ENCODE measurements around the gene AFF3. TPM values are rescaled to one million over a fixed set of nuclear protein-coding genes. Genes with fewer than 3 reads are reported as not detected.

The AFF3 gene
- total RNA-seq, 6 experiments from 2014 or later = 0.80 to 8.2 (median 6.8) TPM

DNA sequence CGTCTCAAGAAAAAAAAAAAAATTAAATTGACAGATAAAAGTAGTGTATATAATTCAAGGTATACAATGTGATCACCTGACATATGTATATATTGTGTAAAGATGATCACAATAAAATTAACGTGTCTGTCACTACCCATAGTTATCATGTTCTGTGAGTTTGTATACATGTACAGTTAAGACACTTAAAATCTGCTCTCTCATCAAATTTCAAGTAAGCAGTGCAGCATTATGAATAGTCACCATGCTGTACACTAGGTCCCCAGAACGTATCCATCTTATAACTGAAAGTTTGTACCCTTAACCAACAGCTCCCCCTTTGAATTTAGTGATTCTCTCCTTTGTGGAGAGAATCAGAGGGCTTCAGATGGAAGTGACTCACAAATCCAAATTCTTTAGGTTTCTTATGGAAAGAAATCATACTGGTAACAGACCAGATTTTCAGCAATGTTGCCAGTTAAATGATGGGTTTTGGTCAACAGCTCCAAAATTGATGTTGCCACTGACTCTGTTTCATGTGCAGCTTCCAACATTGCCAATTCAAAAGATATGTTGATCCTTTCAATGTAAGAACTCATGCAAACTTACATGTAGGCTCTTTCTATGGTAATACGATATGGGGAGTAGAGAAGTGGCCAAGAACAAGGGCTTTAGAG is 281.5 kb downstream of the AFF3 start:
- Mint-ChIP-seq H3K27ac (no peak overlapping the region), H3K27me3 (ENCODE audit: insufficient read depth) (no peaks in the 10 kb centered on the region; the same call in none of the 2 replicates), H3K9me3 (no peaks in the 10 kb centered on the region), H3K4me3 (no peak overlapping the region), H3K4me1 (ENCODE audit: low read depth) (peaks cover 61% of the 10 kb centered on the region), H3K36me3 (ENCODE audit: low read depth) (no peaks in the 10 kb centered on the region)
- TF ChIP-seq, protein P1, sequence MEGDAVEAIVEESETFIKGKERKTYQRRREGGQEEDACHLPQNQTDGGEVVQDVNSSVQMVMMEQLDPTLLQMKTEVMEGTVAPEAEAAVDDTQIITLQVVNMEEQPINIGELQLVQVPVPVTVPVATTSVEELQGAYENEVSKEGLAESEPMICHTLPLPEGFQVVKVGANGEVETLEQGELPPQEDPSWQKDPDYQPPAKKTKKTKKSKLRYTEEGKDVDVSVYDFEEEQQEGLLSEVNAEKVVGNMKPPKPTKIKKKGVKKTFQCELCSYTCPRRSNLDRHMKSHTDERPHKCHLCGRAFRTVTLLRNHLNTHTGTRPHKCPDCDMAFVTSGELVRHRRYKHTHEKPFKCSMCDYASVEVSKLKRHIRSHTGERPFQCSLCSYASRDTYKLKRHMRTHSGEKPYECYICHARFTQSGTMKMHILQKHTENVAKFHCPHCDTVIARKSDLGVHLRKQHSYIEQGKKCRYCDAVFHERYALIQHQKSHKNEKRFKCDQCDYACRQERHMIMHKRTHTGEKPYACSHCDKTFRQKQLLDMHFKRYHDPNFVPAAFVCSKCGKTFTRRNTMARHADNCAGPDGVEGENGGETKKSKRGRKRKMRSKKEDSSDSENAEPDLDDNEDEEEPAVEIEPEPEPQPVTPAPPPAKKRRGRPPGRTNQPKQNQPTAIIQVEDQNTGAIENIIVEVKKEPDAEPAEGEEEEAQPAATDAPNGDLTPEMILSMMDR (IDR thresholded peaks at IDR 0.05) = no peak
- no peak for DNase-seq

DNA sequence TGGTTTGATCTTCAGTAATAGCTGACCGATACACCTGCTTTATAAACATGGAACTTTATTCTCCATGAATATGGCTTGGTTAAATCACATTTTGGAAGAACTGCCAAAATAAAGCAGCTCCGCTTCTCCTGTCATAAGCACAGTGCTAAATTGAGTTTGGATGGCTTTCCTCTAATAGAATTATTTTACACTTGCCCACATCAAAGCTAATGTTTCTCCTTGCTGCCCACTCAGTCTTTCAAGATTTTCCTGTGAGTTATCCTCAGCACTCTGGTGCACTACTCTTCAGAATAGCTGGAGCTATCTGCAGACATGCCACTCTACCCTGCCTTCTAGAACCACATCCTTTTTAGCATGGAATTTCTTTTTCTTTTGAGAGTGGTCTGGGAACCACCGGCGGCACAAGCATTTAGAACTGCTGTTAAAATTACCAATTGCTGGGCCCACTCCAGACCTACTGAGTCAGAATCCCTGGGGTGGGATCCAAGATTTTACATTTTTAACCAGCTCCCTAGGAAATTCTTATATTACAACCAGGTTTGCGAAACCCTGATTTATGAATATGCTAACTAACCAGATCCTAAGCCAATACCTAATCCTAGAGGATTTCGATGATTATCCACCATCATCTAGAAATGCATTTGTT is 283.3 kb downstream of the AFF3 start:
- TF ChIP-seq, protein P1 (IDR thresholded peaks at IDR 0.05) = no peak
- peaks cover 52% of the 10 kb centered on the region for H3K4me1 Mint-ChIP-seq (ENCODE audit: low read depth)
- no peak for DNase-seq
- H3K36me3 Mint-ChIP-seq (ENCODE audit: low read depth) = no peaks in the 10 kb centered on the region; the same call in 1 of the 2 replicates
- no peak overlapping the region for H3K4me3 Mint-ChIP-seq
- H3K9me3 Mint-ChIP-seq = no peaks in the 10 kb centered on the region
- no peak overlapping the region for H3K27ac Mint-ChIP-seq
- no peaks in the 10 kb centered on the region; the same call in 1 of the 2 replicates for H3K27me3 Mint-ChIP-seq (ENCODE audit: insufficient read depth)

DNA sequence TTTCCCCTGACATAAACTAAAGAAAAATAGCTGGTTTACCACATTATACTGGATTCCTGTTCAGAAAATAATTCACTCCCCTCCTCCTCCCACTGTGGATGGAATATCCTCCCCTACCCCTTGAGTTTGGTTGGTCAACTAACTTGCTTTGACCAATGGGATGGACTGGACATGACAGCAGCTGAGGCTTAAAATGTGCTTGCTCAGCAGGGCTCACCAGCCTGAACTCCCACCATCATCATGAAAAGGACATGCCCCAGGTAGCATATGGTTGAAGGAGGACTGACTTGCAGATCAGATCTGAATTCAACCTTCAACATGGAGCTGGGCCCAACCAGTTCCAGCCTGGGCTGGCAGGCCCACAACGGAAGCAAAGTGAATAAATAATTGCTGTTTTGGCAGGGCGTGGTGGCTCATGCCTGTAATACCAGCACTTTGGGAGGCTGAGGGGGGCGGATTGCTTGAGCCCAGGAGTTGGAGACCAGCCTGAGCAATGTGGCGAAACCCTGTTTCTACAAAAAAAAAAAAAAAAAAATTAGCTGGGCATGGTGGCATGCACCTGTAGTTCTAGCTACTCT is 284.4 kb downstream of the AFF3 start:
- no peak overlapping the region for H3K4me3 Mint-ChIP-seq
- no peaks in the 10 kb centered on the region for H3K9me3 Mint-ChIP-seq
- peaks cover 43% of the 10 kb centered on the region for H3K4me1 Mint-ChIP-seq (ENCODE audit: low read depth)
- DNase-seq = no peak
- no peaks in the 10 kb centered on the region; the same call in 1 of the 2 replicates for H3K27me3 Mint-ChIP-seq (ENCODE audit: insufficient read depth)
- TF ChIP-seq, protein P1 (IDR thresholded peaks at IDR 0.05) = no peak
- no peaks in the 10 kb centered on the region; the same call in 1 of the 2 replicates for H3K36me3 Mint-ChIP-seq (ENCODE audit: low read depth)
- no peak overlapping the region for H3K27ac Mint-ChIP-seq

DNA sequence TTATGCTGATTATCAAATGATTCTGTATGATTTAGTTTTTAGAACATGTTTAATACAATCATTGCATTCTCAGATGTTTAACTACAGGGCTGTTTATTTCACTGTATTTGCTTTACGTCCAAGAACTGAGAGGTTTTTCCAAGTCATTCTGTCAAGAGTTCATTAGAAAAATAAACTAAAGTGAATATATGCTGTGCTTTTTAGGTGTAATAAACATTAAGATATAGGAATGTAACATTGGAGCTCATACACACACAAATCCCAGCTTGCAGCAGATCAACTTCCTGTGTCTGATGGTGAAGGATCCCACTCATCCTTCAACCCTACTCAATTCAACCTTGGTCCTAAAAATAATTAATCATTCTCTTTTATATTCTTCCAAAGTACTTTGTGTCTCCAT is 285.0 kb downstream of the AFF3 start:
- no peaks in the 10 kb centered on the region; the same call in 1 of the 2 replicates for H3K36me3 Mint-ChIP-seq (ENCODE audit: low read depth)
- H3K9me3 Mint-ChIP-seq = no peaks in the 10 kb centered on the region
- no peaks in the 10 kb centered on the region; the same call in 1 of the 2 replicates for H3K27me3 Mint-ChIP-seq (ENCODE audit: insufficient read depth)
- no peak overlapping the region for H3K27ac Mint-ChIP-seq
- peaks cover 37% of the 10 kb centered on the region for H3K4me1 Mint-ChIP-seq (ENCODE audit: low read depth)
- no peak overlapping the region for H3K4me3 Mint-ChIP-seq
- DNase-seq = no peak
- TF ChIP-seq, protein P1 (IDR thresholded peaks at IDR 0.05) = no peak

DNA sequence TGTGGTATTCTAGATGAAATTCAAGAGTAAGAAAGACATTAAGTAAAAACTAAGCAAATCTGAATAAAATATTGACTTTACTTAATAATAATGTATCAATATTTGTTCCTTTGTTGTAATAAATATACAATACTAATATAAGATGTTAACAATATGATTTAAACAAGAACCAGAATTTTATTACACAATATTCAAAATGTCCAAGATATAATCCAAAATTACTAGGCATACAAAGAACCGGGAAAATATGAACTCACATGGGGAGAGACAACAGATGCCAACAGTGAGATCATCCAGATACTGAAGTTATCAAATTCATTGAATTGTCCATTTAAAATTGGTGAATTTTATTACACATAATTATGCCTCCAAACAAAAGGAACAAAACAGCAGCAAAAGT is 286.3 kb downstream of the AFF3 start:
- Mint-ChIP-seq H3K27ac (no peak overlapping the region), H3K4me3 (no peak overlapping the region), H3K36me3 (ENCODE audit: low read depth) (no peaks in the 10 kb centered on the region; the same call in 1 of the 2 replicates), H3K4me1 (ENCODE audit: low read depth) (peaks cover 24% of the 10 kb centered on the region), H3K9me3 (no peaks in the 10 kb centered on the region; the same call in 1 of the 2 replicates), H3K27me3 (ENCODE audit: insufficient read depth) (no peaks in the 10 kb centered on the region; the same call in 1 of the 2 replicates)
- no peak for DNase-seq
- TF ChIP-seq, protein P1 (IDR thresholded peaks at IDR 0.05) = no peak

Data from HFFc6 (cell line).